NCI-H2227 (cell line): Measurements from ENCODE around the gene MAPK9.

ENCODE experiments used
- DNase-seq: peaks from one replicate; lab custom pipeline; 2025; ENCODE audit not compliant: unreplicated experiment; lab: John Stamatoyannopoulos, UW

The MAPK9 gene

GRCh38 chr5:180291943-180292831 is at the start of gene MAPK9:
TSS of gene MAPK9 (minus strand) at chr5:180292083. CDS start at chr5:180280561, 11,522 bp downstream.
- peak; percentile 88 for DNase-seq

GRCh38 chr5:180341595-180341994 is 49.7 kb upstream of the MAPK9 start:
- no peak for DNase-seq

- no peak for DNase-seq
Observed at GRCh38 chr5:180340856-180341255, 49.0 kb upstream of the MAPK9 start.

- no peak for DNase-seq
Observed at GRCh38 chr5:180339583-180340183, 47.8 kb upstream of the MAPK9 start.

GRCh38 chr5:180338001-180338707 is 46.3 kb upstream of the MAPK9 start:
- no peak for DNase-seq

GRCh38 chr5:180336234-180337020 is 44.5 kb upstream of the MAPK9 start:
- no peak for DNase-seq

GRCh38 chr5:180335614-180336233 is 43.8 kb upstream of the MAPK9 start:
- DNase-seq: no peak

GRCh38 chr5:180334751-180335613 is 43.1 kb upstream of the MAPK9 start:
- DNase-seq: no peak

- no peak for DNase-seq
Observed at GRCh38 chr5:180334176-180334575, 42.3 kb upstream of the MAPK9 start.

GRCh38 chr5:180333661-180334060 is 41.8 kb upstream of the MAPK9 start:
- no peak for DNase-seq

GRCh38 chr5:180332861-180333260 is 41.0 kb upstream of the MAPK9 start:
- DNase-seq: no peak

GRCh38 chr5:180332051-180332517 is 40.2 kb upstream of the MAPK9 start:
- DNase-seq: no peak

GRCh38 chr5:180331647-180331950 is 39.7 kb upstream of the MAPK9 start:
- DNase-seq: no peak

- no peak for DNase-seq
Observed at GRCh38 chr5:180330810-180331646, 39.1 kb upstream of the MAPK9 start.

GRCh38 chr5:180330270-180330648 is 38.4 kb upstream of the MAPK9 start:
- no peak for DNase-seq

GRCh38 chr5:180329606-180330269 is 37.9 kb upstream of the MAPK9 start:
- DNase-seq: no peak

- DNase-seq: no peak
Observed at GRCh38 chr5:180329138-180329435, 37.2 kb upstream of the MAPK9 start.

- peak; percentile 9 for DNase-seq
Observed at GRCh38 chr5:180328296-180329137, 36.6 kb upstream of the MAPK9 start.
